WTC11 (cell line): ENCODE measurements around the gene ANKRD17. TPM values are rescaled to one million over a fixed set of nuclear protein-coding genes. Genes with fewer than 3 reads are reported as not detected.

ENCODE experiments used
- ATAC-seq: fragments of 200-7000 bp; cut with Tn5 transposase; 2 replicates; pipeline ENCODE4 v1.10.0; 2021; ENCODE audit warnings: mild to moderate bottlenecking, moderate library complexity
- CTCF ChIA-PET: fragments of 300-600 bp; sonication (Branson Sonifier 250); formaldehyde crosslinking; loops from one replicate; lab custom pipeline; 2021; ENCODE audit warnings: antibody characterized with exemption; lab: Charles Lee
- POLR2A ChIA-PET: fragments of 350-600 bp; sonication (Branson Sonifier 250); formaldehyde crosslinking; loops from one replicate; lab custom pipeline; 2021; ENCODE audit warnings: antibody characterized with exemption; lab: Charles Lee
- DNase-seq: peaks from one replicate; pipeline ENCODE4 v3.0.0; 2021; ENCODE audit warnings: low spot score
- H3K27ac Mint-ChIP-seq: 2 replicates; pipeline ENCODE4 v1.8.0; 2021; ENCODE audit warnings: mixed read lengths
- H3K27me3 Mint-ChIP-seq: 2 replicates; pipeline ENCODE4 v1.8.0; 2021; ENCODE audit warnings: low read depth, mild to moderate bottlenecking, moderate library complexity, mixed read lengths
- H3K36me3 Mint-ChIP-seq: 2 replicates; pipeline ENCODE4 v1.8.0; 2021; ENCODE audit warnings: mixed read lengths
- H3K4me1 Mint-ChIP-seq: 2 replicates; pipeline ENCODE4 v1.8.0; 2022; ENCODE audit warnings: mixed read lengths
- H3K4me3 Mint-ChIP-seq: 2 replicates; pipeline ENCODE4 v1.8.0; 2021; ENCODE audit warnings: mild to moderate bottlenecking, moderate library complexity, mixed read lengths
- H3K9me3 Mint-ChIP-seq: 2 replicates; pipeline ENCODE4 v1.8.0; 2021; ENCODE audit warnings: mixed read lengths
- ATF1 ChIP-seq: sonication (generic); formaldehyde crosslinking; IDR thresholded peaks from 2 replicates; pipeline ENCODE4 v1.8.1; 2023; ENCODE audit warnings: mild to moderate bottlenecking, moderate library complexity, missing genetic modification reagents
- CREB1 ChIP-seq: sonication (generic); formaldehyde crosslinking; IDR thresholded peaks from 2 replicates; pipeline ENCODE4 v1.8.0; 2023; ENCODE audit warnings: mild to moderate bottlenecking, missing genetic modification reagents
- EMX1 ChIP-seq: fragments of 250-450 bp; sonication (Bioruptor Pico); IDR thresholded peaks from 2 replicates; pipeline ENCODE4 v1.8.0; 2021; ENCODE audit warnings: mild to moderate bottlenecking
- HMGA2 ChIP-seq: fragments of 250-450 bp; sonication (Bioruptor Pico); IDR thresholded peaks from 2 replicates; pipeline ENCODE4 v1.4.0; 2021; ENCODE audit warnings: mild to moderate bottlenecking, moderate library complexity
- JUN ChIP-seq: sonication (generic); formaldehyde crosslinking; IDR thresholded peaks from 2 replicates; pipeline ENCODE4 v1.8.0; 2023; ENCODE audit warnings: mild to moderate bottlenecking, missing genetic modification reagents
- MYBL2 ChIP-seq: sonication (generic); formaldehyde crosslinking; IDR thresholded peaks from 2 replicates; pipeline ENCODE4 v1.8.1; 2023; ENCODE audit warnings: mild to moderate bottlenecking, moderate library complexity, missing genetic modification reagents
- NFATC4 ChIP-seq: fragments of 250-450 bp; sonication (Bioruptor Pico); IDR thresholded peaks from 2 replicates; pipeline ENCODE4 v1.9.0; 2021; ENCODE audit warnings: mild to moderate bottlenecking
- NR3C1 ChIP-seq: sonication (generic); formaldehyde crosslinking; conservative IDR thresholded peaks from 2 replicates; pipeline ENCODE4 v1.8.1; 2023; ENCODE audit warnings: low read depth, mild to moderate bottlenecking, missing genetic modification reagents
- SMAD4 ChIP-seq: sonication (generic); formaldehyde crosslinking; IDR thresholded peaks from 2 replicates; pipeline ENCODE4 v1.8.0; 2022; ENCODE audit warnings: mild to moderate bottlenecking, missing genetic modification reagents
- TEAD4 ChIP-seq: sonication (generic); formaldehyde crosslinking; IDR thresholded peaks from 2 replicates; pipeline ENCODE4 v1.8.0; 2022; ENCODE audit warnings: mild to moderate bottlenecking, missing genetic modification reagents
- total RNA-seq: library from RNA; stranded (reverse); gene quantifications from 3 replicates; pipeline ENCODE4 v1.2.3, GENCODE V29; 2021
- TF ChIP-seq, protein P1 (sequence below): fragments of 250-450 bp; sonication (Bioruptor Pico); IDR thresholded peaks from 2 replicates; pipeline ENCODE4 v2.1.2; 2022; ENCODE audit warnings: mild to moderate bottlenecking, moderate library complexity
- TF ChIP-seq, protein P2 (sequence below): sonication (generic); formaldehyde crosslinking; IDR thresholded peaks from 2 replicates; pipeline ENCODE4 v1.8.0; 2022; ENCODE audit warnings: mild to moderate bottlenecking, missing genetic modification reagents
- TF ChIP-seq, protein P3 (sequence below): sonication (generic); formaldehyde crosslinking; conservative IDR thresholded peaks from 2 replicates; pipeline ENCODE4 v1.8.1; 2022; ENCODE audit warnings: mild to moderate bottlenecking, missing genetic modification reagents
- TF ChIP-seq, protein P4 (sequence below): sonication (generic); formaldehyde crosslinking; IDR thresholded peaks from 2 replicates; pipeline ENCODE4 v1.8.1; 2023; ENCODE audit warnings: mild to moderate bottlenecking, missing genetic modification reagents, moderate library complexity
- TF ChIP-seq, protein P5 (sequence below): sonication (generic); formaldehyde crosslinking; IDR thresholded peaks from 2 replicates; pipeline ENCODE4 v1.8.1; 2022; ENCODE audit warnings: missing genetic modification reagents, borderline replicate concordance
- TF ChIP-seq, protein P6 (sequence below): fragments of 250-450 bp; sonication (Bioruptor Pico); IDR thresholded peaks from 2 replicates; pipeline ENCODE4 v1.9.0; 2021; ENCODE audit warnings: moderate library complexity, mild to moderate bottlenecking, inconsistent platforms, borderline replicate concordance
- TF ChIP-seq, protein P7 (sequence below): sonication (generic); formaldehyde crosslinking; IDR thresholded peaks from 2 replicates; pipeline ENCODE4 v1.8.1; 2022; ENCODE audit warnings: low read depth, missing genetic modification reagents, borderline replicate concordance
- TF ChIP-seq, protein P8 (sequence below): sonication (generic); formaldehyde crosslinking; IDR thresholded peaks from 2 replicates; pipeline ENCODE4 v1.8.0; 2022; ENCODE audit warnings: mild to moderate bottlenecking, missing genetic modification reagents
- TF ChIP-seq, protein P9 (sequence below): fragments of 250-450 bp; sonication (Bioruptor Pico); conservative IDR thresholded peaks from 2 replicates; pipeline ENCODE4 v1.9.0; 2021; ENCODE audit warnings: mild to moderate bottlenecking

The ANKRD17 gene
- total RNA-seq, 1 experiment from 2014 or later = 76.0 TPM

DNA sequence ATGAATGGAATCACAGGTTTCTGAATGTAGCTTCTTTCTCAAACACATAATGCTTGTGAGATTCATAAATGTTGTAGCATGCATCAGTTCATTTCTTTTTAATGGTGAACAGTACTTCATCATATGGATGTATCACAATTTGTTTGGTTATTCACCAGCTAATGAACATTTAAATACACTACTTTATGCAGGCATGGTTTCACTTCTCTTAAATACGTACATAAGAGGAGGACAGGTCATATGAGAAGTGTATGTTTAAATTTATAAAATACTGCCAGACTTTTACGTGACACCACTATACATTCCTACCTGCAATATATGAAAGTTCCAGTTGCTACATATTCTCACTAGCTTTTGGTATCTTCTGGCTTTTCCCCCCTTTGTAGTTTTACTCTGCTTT, 65.4 kb downstream of the ANKRD17 start:
- no peak overlapping the region for H3K4me3 Mint-ChIP-seq
- POLR2A ChIA-PET = no interaction called here
- TF ChIP-seq NR3C1 (CRISPR knock-in tag) (no peak), CREB1 (CRISPR knock-in tag) (no peak), HMGA2 (CRISPR knock-in tag) (no peak), TEAD4 (CRISPR knock-in tag) (no peak), EMX1 (no peak), JUN (CRISPR knock-in tag) (no peak), MYBL2 (CRISPR knock-in tag) (no peak)
- TF ChIP-seq, protein P1, sequence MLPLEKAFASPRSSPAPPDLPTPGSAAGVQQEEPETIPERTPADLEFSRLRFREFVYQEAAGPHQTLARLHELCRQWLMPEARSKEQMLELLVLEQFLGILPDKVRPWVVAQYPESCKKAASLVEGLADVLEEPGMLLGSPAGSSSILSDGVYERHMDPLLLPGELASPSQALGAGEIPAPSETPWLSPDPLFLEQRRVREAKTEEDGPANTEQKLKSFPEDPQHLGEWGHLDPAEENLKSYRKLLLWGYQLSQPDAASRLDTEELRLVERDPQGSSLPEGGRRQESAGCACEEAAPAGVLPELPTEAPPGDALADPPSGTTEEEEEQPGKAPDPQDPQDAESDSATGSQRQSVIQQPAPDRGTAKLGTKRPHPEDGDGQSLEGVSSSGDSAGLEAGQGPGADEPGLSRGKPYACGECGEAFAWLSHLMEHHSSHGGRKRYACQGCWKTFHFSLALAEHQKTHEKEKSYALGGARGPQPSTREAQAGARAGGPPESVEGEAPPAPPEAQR (CRISPR knock-in tag) = no peak
- TF ChIP-seq, protein P2, sequence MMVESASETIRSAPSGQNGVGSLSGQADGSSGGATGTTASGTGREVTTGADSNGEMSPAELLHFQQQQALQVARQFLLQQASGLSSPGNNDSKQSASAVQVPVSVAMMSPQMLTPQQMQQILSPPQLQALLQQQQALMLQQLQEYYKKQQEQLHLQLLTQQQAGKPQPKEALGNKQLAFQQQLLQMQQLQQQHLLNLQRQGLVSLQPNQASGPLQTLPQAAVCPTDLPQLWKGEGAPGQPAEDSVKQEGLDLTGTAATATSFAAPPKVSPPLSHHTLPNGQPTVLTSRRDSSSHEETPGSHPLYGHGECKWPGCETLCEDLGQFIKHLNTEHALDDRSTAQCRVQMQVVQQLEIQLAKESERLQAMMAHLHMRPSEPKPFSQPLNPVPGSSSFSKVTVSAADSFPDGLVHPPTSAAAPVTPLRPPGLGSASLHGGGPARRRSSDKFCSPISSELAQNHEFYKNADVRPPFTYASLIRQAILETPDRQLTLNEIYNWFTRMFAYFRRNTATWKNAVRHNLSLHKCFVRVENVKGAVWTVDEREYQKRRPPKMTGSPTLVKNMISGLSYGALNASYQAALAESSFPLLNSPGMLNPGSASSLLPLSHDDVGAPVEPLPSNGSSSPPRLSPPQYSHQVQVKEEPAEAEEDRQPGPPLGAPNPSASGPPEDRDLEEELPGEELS = no peak
- TF ChIP-seq, protein P3, sequence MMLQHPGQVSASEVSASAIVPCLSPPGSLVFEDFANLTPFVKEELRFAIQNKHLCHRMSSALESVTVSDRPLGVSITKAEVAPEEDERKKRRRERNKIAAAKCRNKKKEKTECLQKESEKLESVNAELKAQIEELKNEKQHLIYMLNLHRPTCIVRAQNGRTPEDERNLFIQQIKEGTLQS (CRISPR knock-in tag) = no peak
- TF ChIP-seq, protein P4, sequence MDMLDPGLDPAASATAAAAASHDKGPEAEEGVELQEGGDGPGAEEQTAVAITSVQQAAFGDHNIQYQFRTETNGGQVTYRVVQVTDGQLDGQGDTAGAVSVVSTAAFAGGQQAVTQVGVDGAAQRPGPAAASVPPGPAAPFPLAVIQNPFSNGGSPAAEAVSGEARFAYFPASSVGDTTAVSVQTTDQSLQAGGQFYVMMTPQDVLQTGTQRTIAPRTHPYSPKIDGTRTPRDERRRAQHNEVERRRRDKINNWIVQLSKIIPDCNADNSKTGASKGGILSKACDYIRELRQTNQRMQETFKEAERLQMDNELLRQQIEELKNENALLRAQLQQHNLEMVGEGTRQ = no peak
- TF ChIP-seq, protein P5, sequence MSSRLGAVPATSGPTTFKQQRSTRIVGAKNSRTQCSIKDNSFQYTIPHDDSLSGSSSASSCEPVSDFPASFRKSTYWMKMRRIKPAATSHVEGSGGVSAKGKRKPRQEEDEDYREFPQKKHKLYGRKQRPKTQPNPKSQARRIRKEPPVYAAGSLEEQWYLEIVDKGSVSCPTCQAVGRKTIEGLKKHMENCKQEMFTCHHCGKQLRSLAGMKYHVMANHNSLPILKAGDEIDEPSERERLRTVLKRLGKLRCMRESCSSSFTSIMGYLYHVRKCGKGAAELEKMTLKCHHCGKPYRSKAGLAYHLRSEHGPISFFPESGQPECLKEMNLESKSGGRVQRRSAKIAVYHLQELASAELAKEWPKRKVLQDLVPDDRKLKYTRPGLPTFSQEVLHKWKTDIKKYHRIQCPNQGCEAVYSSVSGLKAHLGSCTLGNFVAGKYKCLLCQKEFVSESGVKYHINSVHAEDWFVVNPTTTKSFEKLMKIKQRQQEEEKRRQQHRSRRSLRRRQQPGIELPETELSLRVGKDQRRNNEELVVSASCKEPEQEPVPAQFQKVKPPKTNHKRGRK = no peak
- TF ChIP-seq, protein P6, sequence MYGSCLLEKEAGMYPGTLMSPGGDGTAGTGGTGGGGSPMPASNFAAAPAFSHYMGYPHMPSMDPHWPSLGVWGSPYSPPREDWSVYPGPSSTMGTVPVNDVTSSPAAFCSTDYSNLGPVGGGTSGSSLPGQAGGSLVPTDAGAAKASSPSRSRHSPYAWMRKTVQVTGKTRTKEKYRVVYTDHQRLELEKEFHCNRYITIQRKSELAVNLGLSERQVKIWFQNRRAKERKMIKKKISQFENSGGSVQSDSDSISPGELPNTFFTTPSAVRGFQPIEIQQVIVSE = no peak
- TF ChIP-seq, protein P7, sequence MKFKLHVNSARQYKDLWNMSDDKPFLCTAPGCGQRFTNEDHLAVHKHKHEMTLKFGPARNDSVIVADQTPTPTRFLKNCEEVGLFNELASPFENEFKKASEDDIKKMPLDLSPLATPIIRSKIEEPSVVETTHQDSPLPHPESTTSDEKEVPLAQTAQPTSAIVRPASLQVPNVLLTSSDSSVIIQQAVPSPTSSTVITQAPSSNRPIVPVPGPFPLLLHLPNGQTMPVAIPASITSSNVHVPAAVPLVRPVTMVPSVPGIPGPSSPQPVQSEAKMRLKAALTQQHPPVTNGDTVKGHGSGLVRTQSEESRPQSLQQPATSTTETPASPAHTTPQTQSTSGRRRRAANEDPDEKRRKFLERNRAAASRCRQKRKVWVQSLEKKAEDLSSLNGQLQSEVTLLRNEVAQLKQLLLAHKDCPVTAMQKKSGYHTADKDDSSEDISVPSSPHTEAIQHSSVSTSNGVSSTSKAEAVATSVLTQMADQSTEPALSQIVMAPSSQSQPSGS = no peak
- TF ChIP-seq, protein P8, sequence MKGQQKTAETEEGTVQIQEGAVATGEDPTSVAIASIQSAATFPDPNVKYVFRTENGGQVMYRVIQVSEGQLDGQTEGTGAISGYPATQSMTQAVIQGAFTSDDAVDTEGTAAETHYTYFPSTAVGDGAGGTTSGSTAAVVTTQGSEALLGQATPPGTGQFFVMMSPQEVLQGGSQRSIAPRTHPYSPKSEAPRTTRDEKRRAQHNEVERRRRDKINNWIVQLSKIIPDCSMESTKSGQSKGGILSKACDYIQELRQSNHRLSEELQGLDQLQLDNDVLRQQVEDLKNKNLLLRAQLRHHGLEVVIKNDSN (CRISPR knock-in tag) = no peak
- TF ChIP-seq, all 79 proteins: peak for 0
- no peak for ATAC-seq
- Mint-ChIP-seq H3K27me3 (no peaks in the 10 kb centered on the region), H3K9me3 (peaks cover 9% of the 10 kb centered on the region; the same call in 1 of the 2 replicates), H3K27ac (peak overlapping the region; percentile 74; the same call in 1 of the 2 replicates), H3K36me3 (peaks cover 5% of the 10 kb centered on the region; the same call in 1 of the 2 replicates), H3K4me1 (no peaks in the 10 kb centered on the region)
- no peak for DNase-seq
- CTCF ChIA-PET = no interaction called here

DNA sequence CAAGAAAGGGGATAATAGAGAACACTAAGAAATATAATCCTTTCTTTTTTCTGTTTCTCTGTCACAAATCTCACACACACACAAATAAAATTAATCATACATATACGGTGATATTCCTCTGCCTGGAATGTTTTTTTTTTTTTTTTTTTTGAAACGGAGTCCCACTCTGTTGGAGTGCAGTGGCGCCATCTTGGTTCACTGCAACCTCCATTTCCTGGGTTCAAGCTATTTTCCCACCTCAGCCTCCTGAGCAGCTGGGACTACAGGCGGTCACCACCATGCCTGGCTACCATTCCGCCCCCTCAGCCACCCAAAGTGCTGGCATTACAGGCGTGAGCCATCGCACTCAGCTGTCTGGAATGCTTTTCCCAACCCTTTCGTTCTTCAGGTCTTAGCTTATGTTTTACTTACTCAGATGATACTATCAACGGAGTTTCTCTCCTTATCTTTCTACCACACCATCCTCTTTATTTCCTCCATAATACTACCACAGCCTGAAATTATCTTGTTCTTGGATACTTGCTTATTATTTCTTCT, 69.3 kb downstream of the ANKRD17 start:
- peaks cover 8% of the 10 kb centered on the region; the same call in 1 of the 2 replicates for H3K36me3 Mint-ChIP-seq
- H3K4me1 Mint-ChIP-seq = no peaks in the 10 kb centered on the region
- ATAC-seq (no peak), DNase-seq (no peak)
- H3K27me3 Mint-ChIP-seq = no peaks in the 10 kb centered on the region
- H3K4me3 Mint-ChIP-seq = no peak overlapping the region
- no peak overlapping the region for H3K27ac Mint-ChIP-seq
- ChIA-PET CTCF (no interaction called here), POLR2A (no interaction called here)
- peaks cover 9% of the 10 kb centered on the region; the same call in 1 of the 2 replicates for H3K9me3 Mint-ChIP-seq
- no peak for TF ChIP-seq NFATC4 (CRISPR knock-in tag)
- TF ChIP-seq ATF1 (CRISPR knock-in tag) = no peak
- TF ChIP-seq, protein P1 (CRISPR knock-in tag) = no peak
- no peak for TF ChIP-seq SMAD4
- TF ChIP-seq, protein P2 = no peak
- TF ChIP-seq, protein P9, sequence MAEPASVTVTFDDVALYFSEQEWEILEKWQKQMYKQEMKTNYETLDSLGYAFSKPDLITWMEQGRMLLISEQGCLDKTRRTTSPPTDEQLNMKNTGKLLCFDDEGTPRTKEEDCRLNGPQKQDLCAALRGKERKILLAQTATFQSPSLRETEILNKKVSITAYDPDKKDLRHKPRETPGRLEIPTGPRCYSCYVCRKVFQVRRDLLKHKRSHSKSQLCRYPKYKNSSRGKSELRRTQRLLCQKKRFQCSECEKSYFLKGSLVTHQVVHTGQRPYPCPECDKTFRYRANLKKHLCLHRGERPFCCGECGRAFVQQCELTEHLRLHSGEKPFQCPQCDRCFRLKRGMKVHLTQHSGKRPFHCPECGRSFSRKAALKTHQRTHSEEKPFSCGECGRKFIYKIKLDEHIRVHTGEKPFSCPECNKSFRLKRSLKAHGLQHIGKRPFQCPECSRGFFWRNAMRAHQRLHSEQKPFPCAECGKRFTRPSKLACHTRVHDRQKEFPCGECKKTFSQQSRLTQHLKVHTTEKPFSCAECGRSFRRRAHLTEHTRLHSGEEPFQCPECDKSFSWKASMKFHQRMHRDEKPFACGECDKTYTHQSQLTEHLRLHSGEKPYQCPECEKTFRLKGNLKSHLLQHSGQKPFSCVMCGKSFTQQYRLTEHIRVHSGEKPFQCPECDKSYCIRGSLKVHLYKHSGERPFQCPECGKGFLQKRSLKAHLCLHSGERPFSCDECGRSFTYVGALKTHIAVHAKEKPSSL (CRISPR knock-in tag) = no peak
- TF ChIP-seq NR3C1 (CRISPR knock-in tag) = no peak
